Stimulated activated CD4-positive, alpha-beta T cell treated with anti-CD3 and anti-CD28 coated beads, Interleukin-12 subunit alpha, Interleukin-12 subunit beta, amount 100 ng/mL, for 4 hours (primary cell): ENCODE data around the gene STX4.

Experiments
- DNase-seq: peaks from one replicate; pipeline ENCODE4 v3.0.0-alpha.2; 2020

The STX4 gene

DNA sequence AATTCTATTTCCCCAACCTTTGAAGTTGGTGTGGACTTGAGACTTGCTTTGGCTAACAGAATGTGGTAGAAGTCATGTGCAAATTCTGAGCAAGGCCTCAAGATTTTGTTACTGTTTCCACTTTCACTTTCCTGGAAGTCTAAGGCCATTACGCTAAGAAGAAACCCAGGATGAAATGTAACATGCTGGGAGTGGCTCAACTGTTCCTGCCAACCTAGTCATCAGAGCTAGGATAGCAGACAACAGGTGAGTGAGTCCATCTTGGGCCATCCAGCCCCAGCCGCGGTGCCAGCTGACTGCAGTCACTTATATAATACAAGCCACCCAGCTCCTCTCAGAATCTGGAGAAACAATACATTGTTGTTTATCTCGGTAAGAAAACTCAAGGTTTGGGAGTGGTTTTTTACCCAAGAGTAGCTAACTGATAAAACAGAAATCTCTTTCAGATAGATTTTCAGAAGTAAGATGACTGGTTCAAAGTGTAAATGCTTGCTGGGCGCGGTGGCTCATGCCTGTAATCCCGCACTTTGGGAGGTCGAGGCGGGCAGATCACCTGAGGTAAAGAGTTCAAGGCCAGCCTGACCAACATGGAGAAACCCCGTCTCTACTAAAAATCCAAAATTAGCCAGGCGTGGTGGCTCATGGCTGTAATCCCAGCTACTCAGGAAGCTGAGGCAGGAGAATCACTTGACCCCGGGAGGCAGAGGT, 10.7 kb upstream of the STX4 start:
- no peak for DNase-seq

- no peak for DNase-seq
These were observed 10.1 kb upstream of the STX4 start for GRCh38 chr16:31023252-31023602.

- DNase-seq = no peak
These were observed 9.6 kb upstream of the STX4 start for GRCh38 chr16:31023627-31024226.

- no peak for DNase-seq
These were observed 8.0 kb upstream of the STX4 start for GRCh38 chr16:31025339-31025738.

DNA sequence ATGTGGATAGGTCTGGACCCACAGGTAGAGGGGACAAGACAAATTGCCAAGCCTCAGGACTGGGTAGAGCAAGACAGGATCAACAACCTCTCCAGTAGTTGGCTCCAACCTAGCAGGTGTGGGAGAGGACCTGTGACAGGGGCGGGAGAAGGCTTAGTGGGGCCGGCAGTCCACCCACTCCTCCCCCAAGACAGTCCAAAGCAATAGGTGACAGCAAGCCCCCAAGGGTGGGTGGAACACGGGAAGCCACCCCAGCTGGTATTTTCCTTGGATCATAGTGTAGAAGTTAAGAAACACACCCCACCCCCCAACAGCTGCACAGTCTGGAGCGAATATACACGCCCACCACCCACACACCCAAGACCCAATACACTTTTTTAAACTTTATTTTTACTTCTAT, 4.1 kb upstream of the STX4 start:
- no peak for DNase-seq

GRCh38 chr16:31031276-31031675, 2.1 kb upstream of the STX4 start:
- DNase-seq = no peak

- peak; percentile 86 for DNase-seq
These were observed 543 bp downstream of the STX4 start for GRCh38 chr16:31033709-31034492.

- no peak for DNase-seq
These were observed 3.3 kb downstream of the STX4 start for GRCh38 chr16:31036691-31037090.

- no peak for DNase-seq
These were observed 5.6 kb downstream of the STX4 start for GRCh38 chr16:31038993-31039392.

DNA sequence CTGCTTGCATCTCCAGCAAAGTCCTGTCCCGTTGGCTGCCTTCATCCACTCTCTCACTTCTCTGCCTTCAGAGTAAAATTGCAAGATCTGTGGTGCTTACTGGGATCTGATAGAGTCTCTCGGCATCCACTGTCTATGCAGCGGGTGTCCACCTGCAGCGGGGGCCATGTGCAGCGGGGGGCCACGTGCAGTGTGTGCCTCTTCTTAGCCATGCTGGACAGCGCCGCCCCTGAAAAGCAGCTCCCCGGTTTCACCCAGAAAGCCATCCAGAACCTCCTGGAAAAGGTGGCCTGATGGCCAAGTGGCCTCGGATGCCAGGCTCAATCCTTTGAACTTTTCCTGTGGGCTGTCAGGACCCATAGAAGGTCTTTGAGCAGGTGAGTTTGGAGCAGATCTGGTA, 9.5 kb downstream of the STX4 start:
- DNase-seq = no peak

DNA sequence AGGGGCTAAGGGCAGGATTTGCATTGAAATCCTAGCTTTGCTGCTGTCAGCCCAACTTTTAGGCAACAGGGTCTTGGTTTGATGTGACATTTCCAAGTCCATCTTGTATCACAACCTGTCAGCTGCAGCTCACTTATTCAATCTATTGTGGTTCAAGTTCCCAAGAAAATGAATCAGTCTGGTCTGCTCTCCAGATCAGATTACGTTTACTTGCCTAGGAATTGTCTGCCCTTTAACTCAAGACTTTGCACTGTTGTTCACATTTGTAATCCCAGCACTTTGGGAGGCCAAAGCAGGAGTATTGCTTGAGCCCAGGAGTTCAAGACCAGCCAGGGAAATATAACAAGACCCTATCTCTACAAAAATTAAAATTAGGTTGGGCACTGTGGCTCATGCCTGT, 10.0 kb downstream of the STX4 start:
- DNase-seq = no peak

DNA sequence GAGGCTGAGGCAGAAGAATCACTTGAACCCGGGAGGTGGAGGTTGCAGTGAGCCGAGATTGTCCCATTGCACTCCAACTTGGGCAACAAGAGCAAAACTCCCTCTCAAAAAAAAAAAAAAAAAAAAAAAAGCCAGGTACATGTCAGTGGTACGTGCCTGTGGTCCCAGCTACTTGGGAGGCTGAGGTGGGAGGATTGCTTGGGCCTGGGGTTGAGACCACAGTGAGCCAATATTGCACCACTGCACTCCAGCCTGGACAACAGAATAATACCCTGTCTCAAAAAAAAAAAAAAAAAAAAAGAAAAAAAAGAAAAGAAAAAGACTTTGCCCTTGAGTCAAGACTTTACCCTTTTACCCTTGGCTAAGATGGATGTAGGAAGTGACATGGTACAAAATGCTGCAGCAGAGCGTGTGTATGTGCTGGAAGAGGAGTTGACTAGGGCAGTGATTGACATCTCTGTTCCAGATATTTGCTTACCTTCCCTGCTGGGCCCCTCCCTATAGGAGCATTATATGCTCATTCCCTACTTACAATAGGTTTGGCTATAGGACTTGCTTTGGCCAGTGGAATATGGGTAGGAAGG, 10.6 kb downstream of the STX4 start:
- no peak for DNase-seq

- DNase-seq = no peak
These were observed 17.1 kb downstream of the STX4 start for GRCh38 chr16:31050280-31051030.

DNA sequence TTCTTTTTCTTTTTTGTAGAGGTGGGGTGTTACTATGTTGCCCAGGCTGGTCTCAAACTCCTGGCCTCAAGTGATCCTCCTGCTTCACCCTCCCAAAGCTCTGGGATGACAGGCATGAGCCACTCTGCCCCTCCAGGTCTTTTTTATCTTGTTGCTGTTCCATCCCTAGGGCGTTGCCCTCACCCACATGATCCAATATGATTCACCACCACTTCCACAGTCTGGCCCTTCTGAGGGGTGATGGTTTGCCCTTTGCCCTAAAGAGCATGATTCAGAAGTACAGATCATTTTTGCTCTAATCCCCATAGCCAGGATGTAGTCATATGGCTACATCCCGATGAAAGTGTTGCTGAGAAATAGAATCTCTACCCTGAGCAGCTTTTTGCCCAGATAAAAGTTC, 18.8 kb downstream of the STX4 start:
- DNase-seq = no peak

GRCh38 chr16:31055613-31056012, 22.3 kb downstream of the STX4 start:
- no peak for DNase-seq

DNA sequence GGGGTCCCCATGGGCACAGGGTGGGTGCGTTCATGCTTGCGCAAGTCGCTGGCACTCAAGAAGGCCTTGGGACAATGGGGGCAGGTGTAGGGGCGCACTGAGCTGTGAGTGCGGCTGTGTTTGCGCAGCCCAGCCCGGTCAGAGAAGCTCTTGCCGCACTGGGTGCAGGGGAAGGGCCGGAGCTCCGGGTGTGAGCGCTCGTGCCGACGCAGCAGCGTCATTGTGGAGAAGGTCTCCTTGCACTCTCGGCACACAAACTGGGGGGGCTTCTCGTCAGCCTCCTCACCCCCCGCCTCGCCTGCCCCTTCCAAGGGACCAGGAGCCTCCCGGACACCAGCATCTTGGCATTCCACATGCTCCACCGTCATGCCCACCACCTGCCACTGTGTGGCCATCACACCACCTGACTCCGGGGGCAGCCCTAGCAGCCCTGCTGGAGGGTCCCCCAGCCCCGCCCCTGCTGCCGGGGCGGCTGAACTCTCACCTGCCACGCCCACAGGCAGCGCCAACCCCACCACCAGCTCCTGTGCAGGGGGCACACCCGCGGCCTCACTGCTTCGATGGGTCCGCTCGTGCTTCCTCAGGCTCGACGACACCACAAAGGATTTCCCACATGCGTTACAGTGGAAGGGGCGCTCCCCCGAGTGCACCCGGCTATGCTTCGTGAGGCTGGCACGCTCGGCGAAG, 27.9 kb downstream of the STX4 start:
- DNase-seq = no peak

- DNase-seq = no peak
These were observed 28.6 kb downstream of the STX4 start for GRCh38 chr16:31061813-31062440.

GRCh38 chr16:31063495-31063842, 30.1 kb downstream of the STX4 start:
- DNase-seq = no peak

GRCh38 chr16:31063843-31064611, 30.7 kb downstream of the STX4 start:
- DNase-seq = no peak

DNA sequence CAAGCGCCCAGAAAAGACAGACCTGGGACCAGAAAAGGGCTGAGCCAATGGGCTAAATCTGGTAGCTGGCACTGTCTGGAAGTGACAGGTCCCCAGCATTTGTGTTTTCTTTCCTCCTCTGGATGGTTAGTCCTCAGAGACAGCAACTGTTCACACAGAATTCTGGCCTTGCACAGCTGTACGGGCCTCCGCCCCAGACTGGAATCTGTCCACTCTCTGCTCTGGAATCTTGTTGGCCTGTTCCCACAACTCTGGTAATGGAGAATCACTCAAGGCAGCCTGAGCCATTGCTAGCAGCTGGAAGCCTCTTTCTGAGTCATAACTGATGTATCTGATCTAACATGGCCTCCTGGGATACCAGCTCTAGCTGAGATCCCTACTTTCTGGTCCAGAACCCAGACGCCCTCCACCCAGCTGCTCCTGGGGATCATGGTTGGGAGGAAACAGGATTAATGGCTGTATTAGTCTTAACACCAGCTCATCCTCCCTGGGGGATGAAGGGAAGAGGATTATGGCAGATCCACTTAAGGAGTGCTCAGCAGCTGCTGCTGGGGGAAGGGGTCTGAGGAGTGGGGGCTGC, 31.6 kb downstream of the STX4 start:
- DNase-seq = no peak

DNA sequence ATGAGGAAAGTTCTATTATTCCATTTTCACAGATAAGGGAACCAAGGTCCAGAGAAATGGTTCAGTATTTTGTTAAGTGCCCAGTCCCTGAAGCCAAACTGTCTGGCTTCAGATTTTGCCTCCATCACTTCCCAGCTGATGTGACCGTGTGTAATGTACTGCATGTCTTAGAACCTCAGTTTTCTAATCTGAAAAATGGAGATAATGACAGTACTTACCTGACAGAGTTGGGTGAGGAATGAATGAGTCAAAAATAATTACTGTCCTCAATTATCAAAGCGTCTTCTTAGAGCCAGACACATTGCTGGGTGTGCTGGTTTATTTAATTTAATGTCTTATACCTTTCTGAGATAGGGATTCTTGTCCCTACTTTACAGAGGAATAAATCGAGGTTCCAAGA, 34.0 kb downstream of the STX4 start:
- DNase-seq = no peak
